BE2C (cell line): ENCODE data around the gene SLC25A17.
"Not testable (repeated sequence)": the region's sequence is repeated elsewhere in the genome, so short reads cannot be mapped to it uniquely, and the experiment has no call there.

Experiments used
- DNase-seq: peaks from one replicate; pipeline ENCODE4 v3.0.0-alpha.2; 2020
- H3K27me3 ChIP-seq: fragments of 250-450 bp; sonication (Bioruptor Pico); 2 replicates; pipeline ENCODE4 v1.5.1; 2020; ENCODE audit warnings: mild to moderate bottlenecking
- H3K36me3 ChIP-seq: fragments of 250-450 bp; sonication (Bioruptor Pico); 2 replicates; pipeline ENCODE4 v1.5.1; 2020; ENCODE audit warnings: mild to moderate bottlenecking
- H3K4me1 ChIP-seq: fragments of 250-450 bp; sonication (Bioruptor Pico); 2 replicates; pipeline ENCODE4 v1.5.1; 2020
- H3K4me3 ChIP-seq: 2 replicates; pipeline ENCODE4 v1.5.1; 2011; ENCODE audit warnings: low read depth, low read length
- H3K9me3 ChIP-seq: fragments of 250-450 bp; sonication (Bioruptor Pico); 2 replicates; pipeline ENCODE4 v1.5.1; 2020
- CTCF ChIP-seq: IDR thresholded peaks from 2 replicates; pipeline ENCODE4 v1.5.1; 2012; ENCODE audit warnings: mild to moderate bottlenecking, low read depth, low read length

Gene SLC25A17

DNA sequence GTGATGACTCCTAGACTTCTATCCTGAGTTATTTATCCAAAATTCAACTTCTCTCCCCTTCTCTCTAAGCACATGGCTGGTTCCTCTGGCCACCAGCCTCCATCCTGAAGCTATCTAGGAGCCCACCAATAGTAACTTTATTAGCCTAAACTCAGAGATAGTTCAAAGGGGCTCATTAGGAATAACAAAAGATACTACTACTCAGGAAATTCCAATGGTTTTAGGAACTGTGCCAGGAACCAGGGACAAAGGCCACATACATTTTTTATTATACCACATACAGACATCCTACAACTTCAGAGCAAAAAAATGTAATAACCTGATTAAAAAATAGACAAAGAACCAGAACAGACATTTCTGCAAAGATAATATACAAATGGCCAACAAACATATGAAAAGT is 27.9 kb downstream of the SLC25A17 start:
- Histone ChIP-seq H3K4me3 (no peak overlapping the region), H3K4me1 (no peaks in the 10 kb centered on the region), H3K36me3 (peaks cover 21% of the 10 kb centered on the region), H3K9me3 (no peaks in the 10 kb centered on the region), H3K27me3 (no peaks in the 10 kb centered on the region)
- DNase-seq: no peak
- no peak for TF ChIP-seq CTCF

DNA sequence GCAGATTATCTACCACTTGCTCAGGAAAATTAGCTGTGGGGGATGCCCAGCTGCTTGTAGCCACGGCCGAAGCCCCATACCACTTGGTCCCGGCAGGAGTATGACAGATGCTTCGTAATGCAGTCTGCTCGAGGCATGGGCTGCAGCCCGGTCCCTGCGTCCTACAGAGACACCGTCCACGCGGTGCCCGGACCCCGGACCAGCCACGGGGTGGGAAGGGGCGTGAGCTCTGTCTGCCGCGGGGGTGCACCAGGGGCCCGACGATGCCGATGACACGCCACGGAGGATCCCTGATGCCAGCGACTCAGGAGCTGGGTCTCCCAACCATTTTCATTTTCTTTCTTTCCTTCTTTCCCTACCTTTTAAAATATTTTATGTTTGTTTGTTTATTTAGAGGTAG is 30.0 kb downstream of the SLC25A17 start:
- Histone ChIP-seq H3K36me3 (peaks cover 29% of the 10 kb centered on the region), H3K4me1 (no peaks in the 10 kb centered on the region), H3K27me3 (no peaks in the 10 kb centered on the region), H3K9me3 (no peaks in the 10 kb centered on the region), H3K4me3 (no peak overlapping the region)
- no peak for DNase-seq
- TF ChIP-seq CTCF: no peak

- Histone ChIP-seq H3K4me1 (no peaks in the 10 kb centered on the region), H3K9me3 (no peaks in the 10 kb centered on the region), H3K27me3 (no peaks in the 10 kb centered on the region), H3K36me3 (peaks cover 16% of the 10 kb centered on the region), H3K4me3 (no peak overlapping the region)
- TF ChIP-seq CTCF: no peak
- no peak for DNase-seq
Observed at GRCh38 chr22:40782521-40782920, 36.6 kb downstream of the SLC25A17 start.

- not testable (repeated sequence) for DNase-seq, H3K27me3 ChIP-seq, H3K4me1 ChIP-seq, H3K9me3 ChIP-seq, H3K4me3 ChIP-seq
- H3K36me3 ChIP-seq: peaks cover 22% of the 10 kb centered on the region
Observed at GRCh38 chr22:40781749-40782148, 37.4 kb downstream of the SLC25A17 start.

DNA sequence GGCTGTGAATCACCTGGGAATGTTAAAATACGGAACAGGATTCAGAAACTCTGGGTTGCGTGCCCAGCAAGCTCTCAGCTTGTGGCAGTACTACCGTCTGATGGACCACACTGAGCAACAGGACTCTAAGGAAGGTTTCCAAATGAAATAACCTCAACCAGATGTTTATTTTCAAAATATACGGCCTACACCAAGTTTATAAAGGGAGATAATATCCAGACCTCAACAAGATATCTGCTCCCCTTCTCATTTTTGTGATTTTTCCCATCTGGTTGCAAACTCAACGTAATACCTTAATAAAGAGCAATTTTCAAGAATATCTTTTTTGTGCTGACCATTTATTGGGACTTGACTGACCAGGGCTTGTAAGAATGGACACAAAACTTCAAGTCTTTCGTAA is 49.4 kb downstream of the SLC25A17 start:
- H3K36me3 ChIP-seq: peaks cover 42% of the 10 kb centered on the region
- TF ChIP-seq CTCF: no peak
- no peaks in the 10 kb centered on the region for H3K9me3 ChIP-seq

GRCh38 chr22:40768206-40768605 is 50.9 kb downstream of the SLC25A17 start:
- Histone ChIP-seq H3K4me3 (no peak overlapping the region), H3K36me3 (peaks cover 30% of the 10 kb centered on the region), H3K9me3 (no peaks in the 10 kb centered on the region), H3K4me1 (no peaks in the 10 kb centered on the region), H3K27me3 (no peaks in the 10 kb centered on the region)
- DNase-seq: no peak
- no peak for TF ChIP-seq CTCF

More for the DNA sequence above, 49.4 kb downstream of the SLC25A17 start:
- Histone ChIP-seq H3K4me3 (no peak overlapping the region), H3K27me3 (no peaks in the 10 kb centered on the region), H3K4me1 (no peaks in the 10 kb centered on the region)
- no peak for DNase-seq

GRCh38 chr22:40766956-40767355 is 52.2 kb downstream of the SLC25A17 start:
- no peak for TF ChIP-seq CTCF
- DNase-seq: no peak
- H3K27me3 ChIP-seq: no peaks in the 10 kb centered on the region
- H3K36me3 ChIP-seq: peaks cover 20% of the 10 kb centered on the region
- no peak overlapping the region for H3K4me3 ChIP-seq
- H3K9me3 ChIP-seq: no peaks in the 10 kb centered on the region
- no peaks in the 10 kb centered on the region for H3K4me1 ChIP-seq
